Heart right ventricle (tissue), 16 donors: Measurements from ENCODE around the gene NUP85. TPM values are rescaled to one million over a fixed set of nuclear protein-coding genes. Genes with fewer than 3 reads are reported as not detected.
A peak's percentile ranks its signal among the peaks of the same experiment; 100 is the strongest.

Source experiments
- ATAC-seq, 8 donors: fragments of 200-7000 bp; cut with Tn5 transposase; one replicate each; pipeline ENCODE4 v1.9.1; 2020; ENCODE audit warnings: mild to moderate bottlenecking in 8 of 8, moderate library complexity in 8 of 8, moderate number of reproducible peaks in 1 of 8
- DNase-seq, 2 donors: peaks; one replicate each; pipeline ENCODE4 v3.0.0-alpha.2; 2020
- H3K27ac ChIP-seq, 10 donors: fragments of 200-600 bp; sonication (generic) in 2 of 10; one replicate each; pipeline versions ENCODE4 v1.5.0 to v1.8.0; 2020 to 2022; ENCODE audit warnings: mild to moderate bottlenecking in 3 of 10
- H3K27me3 ChIP-seq, 7 donors: fragments of 200-600 bp; one replicate each; pipeline ENCODE4 v1.8.0; 2021 to 2022; ENCODE audit warnings: mild to moderate bottlenecking in 2 of 7
- H3K36me3 ChIP-seq, 9 donors: fragments of 200-600 bp; sonication (generic) in 1 of 9; one replicate each; pipeline versions ENCODE4 v1.5.0 to v1.8.0; 2020 to 2022; ENCODE audit warnings: mild to moderate bottlenecking in 2 of 9
- H3K4me1 ChIP-seq, 9 donors: fragments of 200-600 bp; sonication (generic) in 1 of 9; one replicate each; pipeline versions ENCODE4 v1.5.0 to v1.8.0; 2020 to 2022; ENCODE audit warnings: mild to moderate bottlenecking in 4 of 9
- H3K4me3 ChIP-seq, 10 donors: fragments of 200-600 bp; sonication (generic) in 2 of 10; one replicate each; pipeline versions ENCODE4 v1.5.0 to v1.8.0; 2020 to 2022; ENCODE audit warnings: mild to moderate bottlenecking in 7 of 10, moderate library complexity in 2 of 10
- H3K9me3 ChIP-seq, 11 donors: fragments of 200-600 bp in 10 of 11; sonication (generic) in 2 of 11; one replicate each; pipeline versions ENCODE4 v1.5.0 to v1.8.0; 2013 to 2022; ENCODE audit warnings: mild to moderate bottlenecking in 2 of 11, control low read depth in 1 of 11, moderate library complexity in 1 of 11
- WGBS, 2 donors: extraction: QIAGEN DNeasy Blood & Tissue Kit; methylation state at CpG; one replicate each; pipeline ENCODE4 v1.1.7; 2013; ENCODE audit warnings: inconsistent platforms in 1 of 2; 5-methylcytosine and 5-hydroxymethylcytosine counted together
- intact Hi-C, 10 donors: fragments of 100-400 bp; cut with DNase I; formaldehyde crosslinking; loops; one replicate each; pipeline versions ENCODE4 v1.11.1 to v1.14.2; 2022
- polyA plus RNA-seq, 2 donors: library from polyadenylated mRNA; stranded (reverse); fragments of 200-250 nt; gene quantifications; one replicate each; pipeline ENCODE4 v1.2.3, GENCODE V29; 2013
- total RNA-seq, 10 donors: library from RNA; stranded (reverse); fragmentation: NEBNext Ultra II Directional in 3 of 10; extraction: Animal tissue kit (Norgen Biotek cat#: 25700) in 3 of 10; gene quantifications; one replicate each; pipeline versions ENCODE4 v1.2.1 to v1.2.4, GENCODE V29; 2021 to 2023
- TF ChIP-seq, protein P1 (sequence below), 9 donors: fragments of 200-600 bp; sonication (generic) in 2 of 9; IDR thresholded peaks; one replicate each; pipeline versions ENCODE4 v1.5.0 to v1.8.0; 2021 to 2022; ENCODE audit warnings: antibody characterized with exemption in 9 of 9, mild to moderate bottlenecking in 5 of 9, moderate library complexity in 1 of 9
- donor health status: Arrhythmogenic right ventricular cardiomyopathy.
- donor health status: ischemic (EF 13 %, LVEDD 7.1; RV severe dilation, severe dysfunction).
- donor health status: healthy with polysubstance abuse.
- donor health status: DM: no; HTN: yes; CAD: no.
- donor health status: DM: no; HTN: no; CAD: no.
- donor health status: ischemic (EF 25% LVEDD 6.9; RV normal size, moderate dysfunction).
- donor health status: ischemic (EF 25% LVEDD 5.7; RV mildly dilated, moderate dysfunction).
- donor health status: healthy.
- donor health status: DM: yes; HTN: yes; CAD: no.
- donor health status: Ischemic cardiomyopathy.
- donor health status: ischemic (EF 35%, LVEDD 5.7; RV mildly dilated, moderate dysfunction).
- donor health status: nonischemic (EF 11% LVEDD 7.7; RV severe dilation, severe dysfunction).
- donor health status: DM: yes; HTN: yes; CAD: no.
- donor health status: PGD.
- donor health status: ischemic (EF 29% LVEDD 5.4; RV normal size, mild dysfunction).
- donor health status: nonischemic (EF 23%, LVEDD 6.1; RV moderate dilation, normal function).

NUP85 gene
- total and polyA plus RNA-seq, 12 donors: 16.2 to 39.0 (median 23.3) TPM

DNA sequence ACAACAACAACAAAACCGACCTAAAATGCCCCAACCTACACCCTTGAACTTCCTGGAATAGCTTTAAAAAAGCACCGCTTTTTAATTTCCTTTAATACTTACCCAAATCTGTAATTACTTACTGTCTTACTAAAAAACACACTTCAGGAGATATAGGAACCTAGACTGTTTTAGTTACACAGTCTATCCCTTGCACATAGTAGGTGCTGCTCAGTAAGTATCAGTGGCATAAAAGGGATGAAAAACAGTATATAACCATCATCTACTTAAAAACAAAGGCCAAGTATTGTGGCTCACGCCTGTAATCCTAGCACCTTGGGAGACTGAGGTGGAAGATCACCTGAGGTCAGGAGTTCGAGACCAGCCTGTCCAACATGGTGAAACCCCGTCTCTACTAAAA is 28.9 kb upstream of the NUP85 start:
- H3K9me3 ChIP-seq: no peaks in the 10 kb centered on the region
- H3K36me3 ChIP-seq: peaks cover 0 to 92% (median 63%) of the 10 kb centered on the region in 9 donors
- intact Hi-C loops: loop anchor here in 3 of 10 donors (10.0 kb wide), 2 partner anchors 62 to 112 kb away; no protein-coding TSS in a partner anchor
- ATAC-seq (no peak), DNase-seq (no peak)
- H3K27ac ChIP-seq: no peak overlapping the region
- TF ChIP-seq, protein P1, sequence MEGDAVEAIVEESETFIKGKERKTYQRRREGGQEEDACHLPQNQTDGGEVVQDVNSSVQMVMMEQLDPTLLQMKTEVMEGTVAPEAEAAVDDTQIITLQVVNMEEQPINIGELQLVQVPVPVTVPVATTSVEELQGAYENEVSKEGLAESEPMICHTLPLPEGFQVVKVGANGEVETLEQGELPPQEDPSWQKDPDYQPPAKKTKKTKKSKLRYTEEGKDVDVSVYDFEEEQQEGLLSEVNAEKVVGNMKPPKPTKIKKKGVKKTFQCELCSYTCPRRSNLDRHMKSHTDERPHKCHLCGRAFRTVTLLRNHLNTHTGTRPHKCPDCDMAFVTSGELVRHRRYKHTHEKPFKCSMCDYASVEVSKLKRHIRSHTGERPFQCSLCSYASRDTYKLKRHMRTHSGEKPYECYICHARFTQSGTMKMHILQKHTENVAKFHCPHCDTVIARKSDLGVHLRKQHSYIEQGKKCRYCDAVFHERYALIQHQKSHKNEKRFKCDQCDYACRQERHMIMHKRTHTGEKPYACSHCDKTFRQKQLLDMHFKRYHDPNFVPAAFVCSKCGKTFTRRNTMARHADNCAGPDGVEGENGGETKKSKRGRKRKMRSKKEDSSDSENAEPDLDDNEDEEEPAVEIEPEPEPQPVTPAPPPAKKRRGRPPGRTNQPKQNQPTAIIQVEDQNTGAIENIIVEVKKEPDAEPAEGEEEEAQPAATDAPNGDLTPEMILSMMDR (IDR thresholded peaks at IDR 0.05): no peak
- WGBS, 2 donors: 92% methylated on average over 5 of the region's 5 CpGs
- no peaks in the 10 kb centered on the region for H3K27me3 ChIP-seq
- peaks cover 0 to 43% (median 26%) of the 10 kb centered on the region in 9 donors for H3K4me1 ChIP-seq
- no peak overlapping the region for H3K4me3 ChIP-seq

DNA sequence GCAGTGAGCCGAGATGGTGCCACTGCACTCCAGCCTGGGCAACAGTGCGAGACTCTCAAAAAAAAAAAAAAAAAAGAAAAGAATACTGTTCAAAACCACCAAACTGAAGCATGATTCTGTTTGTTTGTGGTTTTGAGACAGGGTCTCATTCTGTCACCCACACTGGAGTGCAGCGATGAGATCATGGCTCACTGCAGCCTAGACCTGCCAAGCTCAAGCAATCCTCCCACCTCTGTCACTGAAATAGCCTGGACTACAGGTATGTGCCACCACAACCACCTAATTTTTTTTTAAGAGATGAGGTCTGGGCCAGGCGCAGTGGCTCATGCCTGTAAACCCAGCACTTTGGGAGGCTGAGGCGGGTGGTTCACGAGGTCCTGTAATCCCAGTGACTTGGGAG is 27.0 kb upstream of the NUP85 start:
- no peaks in the 10 kb centered on the region for H3K9me3 ChIP-seq
- H3K27me3 ChIP-seq: no peaks in the 10 kb centered on the region
- no peak overlapping the region for H3K27ac ChIP-seq
- no peak for DNase-seq
- no peak overlapping the region for H3K4me3 ChIP-seq
- intact Hi-C loops: loop anchor here in 3 of 10 donors (10.0 kb wide), 2 partner anchors 64 to 114 kb away; no protein-coding TSS in a partner anchor
- H3K36me3 ChIP-seq: peaks cover 0 to 74% (median 54%) of the 10 kb centered on the region in 9 donors
- TF ChIP-seq, protein P1 (IDR thresholded peaks at IDR 0.05): no peak
- H3K4me1 ChIP-seq: peaks cover 0 to 40% (median 29%) of the 10 kb centered on the region in 9 donors
- no peak for ATAC-seq
- 90 to 93% methylated on average over 5 to 6 of the region's 6 CpGs for WGBS, 2 donors

DNA sequence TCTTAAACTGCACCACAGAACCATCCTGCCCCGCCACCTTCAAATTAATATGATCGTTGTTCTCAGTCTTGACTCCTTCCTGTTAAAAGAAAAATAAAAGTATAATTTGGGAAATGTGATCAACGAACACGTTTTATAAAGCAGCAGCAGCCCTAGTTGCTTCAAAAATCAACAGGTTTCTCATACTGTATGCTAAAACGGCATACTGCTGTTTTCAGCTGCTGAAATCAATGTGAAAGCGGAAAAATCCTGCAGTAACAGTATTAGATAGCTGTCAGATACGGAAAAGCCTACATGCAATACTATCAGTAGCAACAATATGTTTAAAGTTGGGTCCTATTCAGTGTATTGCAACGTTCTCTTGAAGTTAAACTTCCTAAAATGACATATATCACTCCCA is 24.4 kb upstream of the NUP85 start:
- Histone ChIP-seq H3K27me3 (no peaks in the 10 kb centered on the region), H3K27ac (peak overlapping the region in 8 of 10 donors; percentile 97 to 100 (median 99)), H3K36me3 (peaks cover 0 to 47% (median 27%) of the 10 kb centered on the region in 9 donors), H3K9me3 (no peaks in the 10 kb centered on the region), H3K4me1 (peaks cover 0 to 38% (median 33%) of the 10 kb centered on the region in 9 donors), H3K4me3 (peak overlapping the region; percentile 63 to 99 (median 95))
- no peak for DNase-seq
- intact Hi-C loops: loop anchor here in 3 of 10 donors (5.0 to 10.0 kb wide), 2 partner anchors 64 to 69 kb away; no protein-coding TSS in a partner anchor
- ATAC-seq: no peak
- 9 to 10% methylated on average over 8 of the region's 8 CpGs for WGBS, 2 donors
- TF ChIP-seq, protein P1 (IDR thresholded peaks at IDR 0.05): no peak

DNA sequence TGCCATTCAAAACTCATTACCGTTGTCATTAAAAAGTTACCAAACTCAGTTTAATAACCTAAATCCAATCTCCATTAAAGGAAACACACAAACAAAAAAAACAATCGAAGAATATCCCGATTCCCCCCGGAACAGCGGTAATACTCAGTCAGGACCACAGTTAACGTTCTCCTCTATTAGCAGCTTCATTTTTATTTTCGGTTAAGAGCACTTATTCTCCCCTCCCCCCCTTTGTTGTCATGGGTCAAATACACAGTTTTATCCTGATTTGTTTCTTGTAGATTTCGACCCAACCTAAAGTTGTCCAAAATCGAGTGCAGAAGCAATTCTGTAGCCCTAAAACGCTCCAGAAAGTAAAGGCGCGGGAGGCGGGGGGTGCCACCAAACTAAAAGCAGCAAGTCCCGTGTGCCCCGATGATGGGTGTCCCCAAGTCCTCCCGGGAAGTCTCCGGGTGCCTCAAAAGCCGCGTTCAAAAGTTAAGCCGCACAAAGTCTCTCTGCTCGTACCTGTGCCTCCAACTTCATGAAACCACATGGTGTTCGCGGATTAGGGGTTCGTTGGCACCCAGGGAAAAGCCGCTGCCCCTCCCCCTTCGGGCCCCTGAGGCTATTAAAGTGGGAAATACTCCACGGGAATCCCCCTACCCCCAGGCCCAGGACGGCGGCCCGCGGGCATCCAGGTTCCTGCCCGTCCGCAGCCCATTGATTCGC is 23.7 kb upstream of the NUP85 start:
- no peaks in the 10 kb centered on the region for H3K9me3 ChIP-seq
- no peak for ATAC-seq
- DNase-seq: peak in 1 of 2 donors; percentile 14
- WGBS, 2 donors: 0% methylated on average over 34 of the region's 34 CpGs
- H3K27ac ChIP-seq: peak overlapping the region; percentile 96 to 100 (median 99)
- peak overlapping the region; percentile 63 to 99 (median 95) for H3K4me3 ChIP-seq
- no peaks in the 10 kb centered on the region for H3K27me3 ChIP-seq
- intact Hi-C loops: loop anchor here in 3 of 10 donors (2.0 to 10.0 kb wide), 3 partner anchors 27 to 69 kb away; partner anchors contain the start of gene JPT1 (in 1 of the 3)
- peaks cover 0 to 38% (median 33%) of the 10 kb centered on the region in 9 donors for H3K4me1 ChIP-seq
- H3K36me3 ChIP-seq: peaks cover 0 to 41% (median 22%) of the 10 kb centered on the region in 9 donors
- TF ChIP-seq, protein P1 (IDR thresholded peaks at IDR 0.05): no peak
